Measurements from ENCODE around the gene CPNE6. TPM values are rescaled to one million over a fixed set of nuclear protein-coding genes. Genes with fewer than 3 reads are reported as not detected.

CPNE6 gene
- total RNA-seq, 2 donors from 2014 or later = 0.12 to 0.14 TPM

DNA sequence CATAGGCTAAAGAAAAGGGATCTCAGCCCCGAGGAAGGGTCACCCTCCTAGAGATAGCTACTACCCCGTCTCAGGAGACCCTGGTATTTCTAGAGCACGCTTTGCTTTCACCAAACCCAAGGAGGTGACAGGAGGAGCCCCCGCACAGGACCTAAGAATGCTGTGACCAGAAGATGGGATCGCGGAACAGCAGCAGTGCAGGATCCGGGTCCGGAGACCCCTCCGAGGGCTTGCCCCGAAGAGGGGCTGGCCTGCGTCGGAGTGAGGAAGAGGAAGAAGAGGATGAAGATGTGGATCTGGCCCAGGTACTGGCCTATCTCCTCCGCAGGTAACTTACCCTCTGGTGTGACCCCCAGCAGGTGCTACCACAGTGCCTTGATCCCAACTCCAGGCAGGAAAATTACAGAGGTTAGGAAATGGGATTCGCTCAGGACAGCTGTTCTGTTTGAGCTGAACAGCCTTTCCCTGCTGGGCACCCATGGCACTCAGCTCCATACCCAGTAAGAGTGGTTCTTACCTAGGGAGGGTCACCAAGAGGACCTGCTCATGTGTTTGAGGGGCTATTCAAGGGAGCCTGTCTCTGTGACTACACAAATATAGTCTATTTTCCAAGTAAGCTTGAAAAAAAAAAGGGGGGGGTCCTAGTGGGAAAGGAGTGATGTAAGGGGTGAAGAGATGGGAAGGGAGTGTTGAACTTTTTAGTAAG lies 44.2 kb downstream of the CPNE6 start:
- no peaks in the 10 kb centered on the region for H3K9me3 Mint-ChIP-seq
- H3K27me3 Mint-ChIP-seq (ENCODE audit: low read depth) = no peaks in the 10 kb centered on the region
- H3K27ac Mint-ChIP-seq = peak overlapping the region; percentile 94
- peaks cover 20% of the 10 kb centered on the region for H3K4me1 Mint-ChIP-seq (ENCODE audit: low read depth)
- no peak for ATAC-seq (replicated peaks in 1 of 2)
- peaks cover 15 to 34% of the 10 kb centered on the region in 2 donors for H3K36me3 Mint-ChIP-seq (ENCODE audit: insufficient read depth in 2 of 2)
- DNase-seq = no peak
- peak overlapping the region; percentile 98 to 100 for H3K4me3 Mint-ChIP-seq

DNA sequence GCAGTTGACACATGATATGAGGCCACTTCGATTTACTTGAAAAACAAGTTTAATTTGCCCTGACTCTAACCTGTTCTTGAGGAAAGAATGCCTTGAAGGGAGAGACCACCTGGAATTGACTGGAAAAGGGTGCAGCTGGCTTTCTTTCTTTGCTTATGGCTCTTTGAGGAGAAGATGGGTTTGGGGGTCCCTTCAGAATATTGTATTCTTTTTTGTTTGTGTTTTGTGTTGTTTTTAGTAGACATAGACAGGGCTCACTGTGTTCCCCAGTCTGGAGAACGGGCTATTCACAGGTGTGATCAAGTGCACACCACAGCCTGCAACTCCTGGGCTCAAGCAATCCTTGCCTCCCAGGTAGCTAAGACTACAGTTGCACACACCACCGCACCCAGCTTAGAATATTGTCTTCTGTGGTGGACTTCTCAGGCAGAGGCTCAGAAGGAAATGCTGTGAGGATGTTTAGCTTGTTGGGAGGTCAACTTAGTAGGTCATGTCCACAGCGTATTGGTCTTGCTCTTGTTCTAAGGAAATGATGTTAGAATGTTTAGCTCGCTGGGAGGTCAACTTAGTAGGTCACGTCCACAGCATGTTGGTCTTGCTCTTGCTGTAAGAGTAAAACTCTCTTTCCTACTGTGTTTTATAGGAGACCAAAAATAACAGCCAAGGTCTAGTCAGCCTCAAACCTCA lies 44.9 kb downstream of the CPNE6 start:
- peaks cover 15 to 38% of the 10 kb centered on the region in 2 donors for H3K36me3 Mint-ChIP-seq (ENCODE audit: insufficient read depth in 2 of 2)
- peaks cover 20% of the 10 kb centered on the region for H3K4me1 Mint-ChIP-seq (ENCODE audit: low read depth)
- H3K4me3 Mint-ChIP-seq = peak overlapping the region; percentile 98 to 100
- DNase-seq (no peak), ATAC-seq (replicated peaks in 1 of 2) (no peak)
- no peaks in the 10 kb centered on the region for H3K27me3 Mint-ChIP-seq (ENCODE audit: low read depth)
- H3K9me3 Mint-ChIP-seq = no peaks in the 10 kb centered on the region
- peak overlapping the region; percentile 74 for H3K27ac Mint-ChIP-seq

GRCh38 chr14:24117179-24117578 lies 45.8 kb downstream of the CPNE6 start:
- no peak for ATAC-seq (replicated peaks in 1 of 2)
- no peaks in the 10 kb centered on the region for H3K9me3 Mint-ChIP-seq
- no peaks in the 10 kb centered on the region for H3K27me3 Mint-ChIP-seq (ENCODE audit: low read depth)
- peaks cover 20% of the 10 kb centered on the region for H3K4me1 Mint-ChIP-seq (ENCODE audit: low read depth)
- DNase-seq = no peak
- peaks cover 17 to 41% of the 10 kb centered on the region in 2 donors for H3K36me3 Mint-ChIP-seq (ENCODE audit: insufficient read depth in 2 of 2)
- no peak overlapping the region for H3K4me3 Mint-ChIP-seq
- H3K27ac Mint-ChIP-seq = no peak overlapping the region

DNA sequence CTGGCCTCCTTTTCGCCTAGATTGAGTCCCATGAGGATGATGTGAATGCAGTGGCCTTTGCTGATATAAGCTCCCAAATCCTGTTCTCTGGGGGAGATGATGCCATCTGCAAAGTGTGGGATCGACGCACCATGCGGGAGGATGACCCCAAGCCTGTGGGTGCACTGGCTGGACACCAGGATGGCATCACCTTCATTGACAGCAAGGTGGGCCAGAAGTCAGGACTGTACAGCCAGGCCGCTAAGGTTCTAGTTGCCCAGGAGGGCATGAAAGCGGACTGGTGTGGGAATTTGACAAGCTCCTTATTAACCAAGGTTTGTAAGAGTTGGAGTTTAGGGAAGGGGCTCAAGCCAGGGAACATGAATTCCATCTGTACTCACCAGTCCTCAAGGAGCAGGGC lies 48.3 kb downstream of the CPNE6 start:
- no peak for DNase-seq
- Mint-ChIP-seq H3K36me3 (ENCODE audit: insufficient read depth in 2 of 2) (peaks cover 21 to 45% of the 10 kb centered on the region in 2 donors), H3K4me3 (no peak overlapping the region), H3K27me3 (ENCODE audit: low read depth) (no peaks in the 10 kb centered on the region), H3K27ac (no peak overlapping the region), H3K4me1 (ENCODE audit: low read depth) (peaks cover 27% of the 10 kb centered on the region), H3K9me3 (no peaks in the 10 kb centered on the region)
- ATAC-seq (replicated peaks in 1 of 2) = no peak

GRCh38 chr14:24121210-24121609 lies 49.8 kb downstream of the CPNE6 start:
- Mint-ChIP-seq H3K27me3 (ENCODE audit: low read depth) (no peaks in the 10 kb centered on the region), H3K4me1 (ENCODE audit: low read depth) (peaks cover 15% of the 10 kb centered on the region), H3K4me3 (no peak overlapping the region), H3K27ac (no peak overlapping the region), H3K36me3 (ENCODE audit: insufficient read depth in 2 of 2) (peaks cover 16 to 37% of the 10 kb centered on the region in 2 donors), H3K9me3 (no peaks in the 10 kb centered on the region)
- DNase-seq (no peak), ATAC-seq (replicated peaks in 1 of 2) (no peak)

DNA sequence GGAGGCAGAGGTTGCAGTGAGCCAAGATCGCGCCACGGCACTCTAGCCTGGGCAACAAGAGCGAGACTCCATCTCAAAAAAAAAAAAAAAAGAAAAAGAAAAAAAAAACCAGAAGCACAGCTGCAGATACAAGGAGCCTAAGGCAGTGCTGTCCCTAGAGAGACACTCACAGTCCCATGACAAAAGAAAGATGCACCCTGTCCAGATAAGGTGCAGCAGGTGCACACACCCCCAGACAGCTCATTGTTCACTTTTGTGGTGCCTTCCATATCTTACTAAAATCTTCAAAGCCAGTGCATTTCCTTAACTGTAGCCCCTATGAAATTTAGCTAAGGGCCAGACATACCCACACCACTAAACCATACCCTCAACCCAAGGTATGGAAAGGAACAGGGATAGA lies 51.1 kb downstream of the CPNE6 start:
- Mint-ChIP-seq H3K36me3 (ENCODE audit: insufficient read depth in 2 of 2) (peaks cover 12 to 30% of the 10 kb centered on the region in 2 donors), H3K9me3 (no peaks in the 10 kb centered on the region), H3K27ac (no peak overlapping the region), H3K27me3 (ENCODE audit: low read depth) (no peaks in the 10 kb centered on the region), H3K4me3 (no peak overlapping the region), H3K4me1 (ENCODE audit: low read depth) (peaks cover 7% of the 10 kb centered on the region)
- ATAC-seq (replicated peaks in 1 of 2) = peak in 1 of 2 donors; percentile 16
- DNase-seq = no peak

- peaks cover 12 to 26% of the 10 kb centered on the region in 2 donors for H3K36me3 Mint-ChIP-seq (ENCODE audit: insufficient read depth in 2 of 2)
- H3K27ac Mint-ChIP-seq = no peak overlapping the region
Measured at GRCh38 chr14:24122898-24123297, 51.5 kb downstream of the CPNE6 start.

GRCh38 chr14:24123424-24124417 lies 52.4 kb downstream of the CPNE6 start:
- no peak overlapping the region for H3K27ac Mint-ChIP-seq
- peaks cover 9 to 20% of the 10 kb centered on the region in 2 donors for H3K36me3 Mint-ChIP-seq (ENCODE audit: insufficient read depth in 2 of 2)
- peak; percentile 20 to 27 for ATAC-seq (replicated peaks in 1 of 2)
- no peaks in the 10 kb centered on the region for H3K9me3 Mint-ChIP-seq
- peaks cover 12% of the 10 kb centered on the region for H3K4me1 Mint-ChIP-seq (ENCODE audit: low read depth)
- DNase-seq = no peak
- H3K27me3 Mint-ChIP-seq (ENCODE audit: low read depth) = no peaks in the 10 kb centered on the region
- no peak overlapping the region for H3K4me3 Mint-ChIP-seq

More at GRCh38 chr14:24122898-24123297, 51.5 kb downstream of the CPNE6 start:
- no peaks in the 10 kb centered on the region for H3K27me3 Mint-ChIP-seq (ENCODE audit: low read depth)
- H3K4me1 Mint-ChIP-seq (ENCODE audit: low read depth) = peaks cover 9% of the 10 kb centered on the region
- ATAC-seq (replicated peaks in 1 of 2) = peak in 1 of 2 donors; percentile 11
- DNase-seq = no peak
- no peaks in the 10 kb centered on the region for H3K9me3 Mint-ChIP-seq
- no peak overlapping the region for H3K4me3 Mint-ChIP-seq

GRCh38 chr14:24126939-24127338 lies 55.6 kb downstream of the CPNE6 start:
- Mint-ChIP-seq H3K27ac (no peak overlapping the region), H3K4me3 (no peak overlapping the region), H3K36me3 (ENCODE audit: insufficient read depth in 2 of 2) (peaks cover 4% of the 10 kb centered on the region in 2 donors), H3K27me3 (ENCODE audit: low read depth) (no peaks in the 10 kb centered on the region), H3K9me3 (no peaks in the 10 kb centered on the region), H3K4me1 (ENCODE audit: low read depth) (peaks cover 15% of the 10 kb centered on the region)
- no peak for ATAC-seq (replicated peaks in 1 of 2)
- DNase-seq = no peak

DNA sequence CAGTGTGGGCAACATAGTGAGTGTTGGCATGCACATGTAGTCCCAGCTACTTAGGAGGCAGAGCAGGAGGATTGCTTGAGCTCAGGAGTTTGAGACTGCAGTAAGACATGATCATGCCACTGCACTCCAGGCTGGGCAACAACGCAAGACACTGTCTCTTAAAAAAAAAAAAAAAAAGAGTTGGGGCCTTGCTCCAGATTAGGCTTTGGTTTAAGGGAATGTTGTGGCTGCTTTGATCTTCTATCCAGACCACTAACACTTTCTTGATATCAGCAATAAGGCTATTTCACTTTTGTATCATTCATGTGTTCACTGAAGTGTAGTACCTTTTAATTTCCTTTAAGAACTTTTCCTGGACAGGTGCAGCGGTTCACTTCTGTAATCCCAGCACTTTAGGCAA lies 56.3 kb downstream of the CPNE6 start:
- H3K27me3 Mint-ChIP-seq (ENCODE audit: low read depth) = no peaks in the 10 kb centered on the region
- H3K27ac Mint-ChIP-seq = no peak overlapping the region
- H3K9me3 Mint-ChIP-seq = no peaks in the 10 kb centered on the region
- peaks cover 22% of the 10 kb centered on the region for H3K4me1 Mint-ChIP-seq (ENCODE audit: low read depth)
- peaks cover 1 to 4% of the 10 kb centered on the region in 2 donors for H3K36me3 Mint-ChIP-seq (ENCODE audit: insufficient read depth in 2 of 2)
- H3K4me3 Mint-ChIP-seq = no peak overlapping the region
- DNase-seq (no peak), ATAC-seq (replicated peaks in 1 of 2) (no peak)

Data from activated T-cell treated with anti-CD3 and anti-CD28 coated beads, Interleukin-2, amount 50 U/mL, for 72 hours (primary cell).